Measurements from ENCODE around the gene CBFA2T2. TPM values are rescaled to one million over a fixed set of nuclear protein-coding genes. Genes with fewer than 3 reads are reported as not detected.

The CBFA2T2 gene
- total RNA-seq, 1 experiment from 2014 or later: 20.0 TPM

- peaks cover 17% of the 10 kb centered on the region for H3F3A ChIP-seq (ENCODE audit: insufficient read depth, low read depth)
- no peak overlapping the region for H3K27ac ChIP-seq
- no peaks in the 10 kb centered on the region for H3K36me3 ChIP-seq (ENCODE audit: low read depth)
- peaks cover 27% of the 10 kb centered on the region for H3K4me1 ChIP-seq (replicated peaks; ENCODE audit: insufficient read depth)
- H4K20me1 ChIP-seq (ENCODE audit: insufficient read depth): no peaks in the 10 kb centered on the region
- no peak overlapping the region for H3K4me2 ChIP-seq
- DNase-seq: no peak
- peaks cover 13% of the 10 kb centered on the region for H3K79me2 ChIP-seq (ENCODE audit: low read depth)
- H3K4me3 ChIP-seq: no peak overlapping the region
- CTCF ChIA-PET: no interaction called here
- H3K27me3 ChIP-seq (ENCODE audit: insufficient read depth, low read depth): no peaks in the 10 kb centered on the region
- H3K9me3 ChIP-seq (ENCODE audit: insufficient read depth, low read depth): no peaks in the 10 kb centered on the region
- no peak overlapping the region for H2AFZ ChIP-seq
- POLR2A ChIA-PET (ENCODE audit: unreplicated experiment): no interaction called here
- BruUV-seq (replicated peaks): no TSS peak
- H3K9me2 ChIP-seq (ENCODE audit: insufficient read depth): no peaks in the 10 kb centered on the region
- TF ChIP-seq, protein P1, sequence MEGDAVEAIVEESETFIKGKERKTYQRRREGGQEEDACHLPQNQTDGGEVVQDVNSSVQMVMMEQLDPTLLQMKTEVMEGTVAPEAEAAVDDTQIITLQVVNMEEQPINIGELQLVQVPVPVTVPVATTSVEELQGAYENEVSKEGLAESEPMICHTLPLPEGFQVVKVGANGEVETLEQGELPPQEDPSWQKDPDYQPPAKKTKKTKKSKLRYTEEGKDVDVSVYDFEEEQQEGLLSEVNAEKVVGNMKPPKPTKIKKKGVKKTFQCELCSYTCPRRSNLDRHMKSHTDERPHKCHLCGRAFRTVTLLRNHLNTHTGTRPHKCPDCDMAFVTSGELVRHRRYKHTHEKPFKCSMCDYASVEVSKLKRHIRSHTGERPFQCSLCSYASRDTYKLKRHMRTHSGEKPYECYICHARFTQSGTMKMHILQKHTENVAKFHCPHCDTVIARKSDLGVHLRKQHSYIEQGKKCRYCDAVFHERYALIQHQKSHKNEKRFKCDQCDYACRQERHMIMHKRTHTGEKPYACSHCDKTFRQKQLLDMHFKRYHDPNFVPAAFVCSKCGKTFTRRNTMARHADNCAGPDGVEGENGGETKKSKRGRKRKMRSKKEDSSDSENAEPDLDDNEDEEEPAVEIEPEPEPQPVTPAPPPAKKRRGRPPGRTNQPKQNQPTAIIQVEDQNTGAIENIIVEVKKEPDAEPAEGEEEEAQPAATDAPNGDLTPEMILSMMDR (conservative IDR thresholded peaks at IDR 0.05): no peak
- TF ChIP-seq EZH2 (IDR thresholded peaks at IDR 0.05; ENCODE audit: low read depth): no peak
- intact Hi-C loops (cut with micrococcal nuclease; ENCODE audit: unreplicated experiment): no loop called here
These were observed 31.6 kb downstream of the CBFA2T2 start for GRCh38 chr20:33521461-33521860.

GRCh38 chr20:33522256-33522820 is 32.4 kb downstream of the CBFA2T2 start:
- ChIA-PET CTCF (interaction anchor here (0.5 kb wide), 1 partner anchor 42 kb away, joined by 3 read pairs; no protein-coding TSS in a partner anchor), POLR2A (ENCODE audit: unreplicated experiment) (interaction anchor here (0.7 kb wide), 1 partner anchor 101 kb away, joined by 3 read pairs; no protein-coding TSS in a partner anchor)
- Histone ChIP-seq H3K27me3 (ENCODE audit: insufficient read depth, low read depth) (no peaks in the 10 kb centered on the region), H3K27ac (no peak overlapping the region), H4K20me1 (ENCODE audit: insufficient read depth) (no peaks in the 10 kb centered on the region), H2AFZ (no peak overlapping the region), H3K79me2 (ENCODE audit: low read depth) (peaks cover 13% of the 10 kb centered on the region), H3K4me2 (no peak overlapping the region), H3K9me3 (ENCODE audit: insufficient read depth, low read depth) (no peaks in the 10 kb centered on the region), H3K4me3 (no peak overlapping the region), H3K36me3 (ENCODE audit: low read depth) (no peaks in the 10 kb centered on the region), H3K4me1 (replicated peaks; ENCODE audit: insufficient read depth) (peaks cover 27% of the 10 kb centered on the region), H3F3A (ENCODE audit: insufficient read depth, low read depth) (peaks cover 19% of the 10 kb centered on the region), H3K9me2 (ENCODE audit: insufficient read depth) (no peaks in the 10 kb centered on the region)
- no peak for DNase-seq
- TF ChIP-seq EZH2 (IDR thresholded peaks at IDR 0.05; ENCODE audit: low read depth): no peak
- TF ChIP-seq, protein P1 (conservative IDR thresholded peaks at IDR 0.05): no peak
- BruUV-seq (replicated peaks): no TSS peak
- intact Hi-C loops (cut with micrococcal nuclease; ENCODE audit: unreplicated experiment): no loop called here

GRCh38 chr20:33524261-33524660 is 34.4 kb downstream of the CBFA2T2 start:
- intact Hi-C loops (cut with micrococcal nuclease; ENCODE audit: unreplicated experiment): no loop called here
- ChIA-PET CTCF (interaction anchor here (0.6 kb wide), 1 partner anchor 588 kb away, joined by 34 read pairs; no protein-coding TSS in a partner anchor), POLR2A (ENCODE audit: unreplicated experiment) (no interaction called here)
- DNase-seq: no peak
- Histone ChIP-seq H3F3A (ENCODE audit: insufficient read depth, low read depth) (peaks cover 21% of the 10 kb centered on the region), H3K27me3 (ENCODE audit: insufficient read depth, low read depth) (no peaks in the 10 kb centered on the region), H3K4me2 (no peak overlapping the region), H3K9me2 (ENCODE audit: insufficient read depth) (no peaks in the 10 kb centered on the region), H3K9me3 (ENCODE audit: insufficient read depth, low read depth) (no peaks in the 10 kb centered on the region), H2AFZ (no peak overlapping the region), H3K4me1 (replicated peaks; ENCODE audit: insufficient read depth) (peaks cover 28% of the 10 kb centered on the region), H3K4me3 (no peak overlapping the region), H3K79me2 (ENCODE audit: low read depth) (peaks cover 12% of the 10 kb centered on the region), H3K36me3 (ENCODE audit: low read depth) (no peaks in the 10 kb centered on the region), H4K20me1 (ENCODE audit: insufficient read depth) (no peaks in the 10 kb centered on the region), H3K27ac (no peak overlapping the region)
- no TSS peak for BruUV-seq (replicated peaks)
- TF ChIP-seq EZH2 (IDR thresholded peaks at IDR 0.05; ENCODE audit: low read depth): no peak
- TF ChIP-seq, protein P1 (conservative IDR thresholded peaks at IDR 0.05): no peak
